ENCODE results near the gene PDE4D. TPM values are rescaled to one million over a fixed set of nuclear protein-coding genes. Genes with fewer than 3 reads are reported as not detected.
"Not testable (repeated sequence)": the region's sequence is repeated elsewhere in the genome, so short reads cannot be mapped to it uniquely, and the experiment has no call there.

PDE4D gene
- total RNA-seq, 2 donors from 2014 or later: 207 to 300 TPM

GRCh38 chr5:59463618-59464166 is 429.8 kb downstream of the PDE4D start:
- H3K27ac Mint-ChIP-seq; H3K4me1 Mint-ChIP-seq; H3K9me3 ChIP-seq (ENCODE audit: control insufficient read depth, low read length, poor library complexity, severe bottlenecking); H3K4me3 Mint-ChIP-seq; DNase-seq; ATAC-seq; H3K36me3 Mint-ChIP-seq (ENCODE audit: low read depth): not testable (repeated sequence)
- peaks cover 12% of the 10 kb centered on the region for H3K27me3 Mint-ChIP-seq

DNA sequence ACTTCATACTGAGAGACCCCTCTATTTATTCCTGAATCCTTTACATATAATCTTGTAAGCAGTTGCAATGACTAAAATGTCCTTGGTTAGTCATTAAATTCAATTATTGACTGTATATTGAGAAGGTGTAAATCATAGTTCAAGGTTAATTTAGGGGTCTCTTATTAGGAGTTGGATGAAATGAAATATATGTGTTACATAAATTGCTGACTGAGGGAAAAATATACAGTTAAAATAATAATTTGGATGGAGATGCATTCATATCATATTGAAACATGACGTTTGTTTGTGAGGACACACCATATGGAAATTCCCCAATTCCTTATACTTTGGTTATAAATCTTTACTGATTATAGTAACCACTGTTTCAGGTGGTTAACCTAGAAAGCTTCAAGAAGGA is 430.6 kb downstream of the PDE4D start:
- H3K27ac Mint-ChIP-seq: no peak overlapping the region
- no peak for ATAC-seq
- H3K27me3 Mint-ChIP-seq: peaks cover 12% of the 10 kb centered on the region
- H3K4me1 Mint-ChIP-seq: no peaks in the 10 kb centered on the region
- no peaks in the 10 kb centered on the region for H3K9me3 ChIP-seq (ENCODE audit: control insufficient read depth, low read length, poor library complexity, severe bottlenecking)
- no peaks in the 10 kb centered on the region for H3K36me3 Mint-ChIP-seq (ENCODE audit: low read depth)
- no peak overlapping the region for H3K4me3 Mint-ChIP-seq
- DNase-seq: no peak

- no peaks in the 10 kb centered on the region for H3K36me3 Mint-ChIP-seq (ENCODE audit: low read depth)
These were observed 433.0 kb downstream of the PDE4D start for GRCh38 chr5:59460368-59461153.

DNA sequence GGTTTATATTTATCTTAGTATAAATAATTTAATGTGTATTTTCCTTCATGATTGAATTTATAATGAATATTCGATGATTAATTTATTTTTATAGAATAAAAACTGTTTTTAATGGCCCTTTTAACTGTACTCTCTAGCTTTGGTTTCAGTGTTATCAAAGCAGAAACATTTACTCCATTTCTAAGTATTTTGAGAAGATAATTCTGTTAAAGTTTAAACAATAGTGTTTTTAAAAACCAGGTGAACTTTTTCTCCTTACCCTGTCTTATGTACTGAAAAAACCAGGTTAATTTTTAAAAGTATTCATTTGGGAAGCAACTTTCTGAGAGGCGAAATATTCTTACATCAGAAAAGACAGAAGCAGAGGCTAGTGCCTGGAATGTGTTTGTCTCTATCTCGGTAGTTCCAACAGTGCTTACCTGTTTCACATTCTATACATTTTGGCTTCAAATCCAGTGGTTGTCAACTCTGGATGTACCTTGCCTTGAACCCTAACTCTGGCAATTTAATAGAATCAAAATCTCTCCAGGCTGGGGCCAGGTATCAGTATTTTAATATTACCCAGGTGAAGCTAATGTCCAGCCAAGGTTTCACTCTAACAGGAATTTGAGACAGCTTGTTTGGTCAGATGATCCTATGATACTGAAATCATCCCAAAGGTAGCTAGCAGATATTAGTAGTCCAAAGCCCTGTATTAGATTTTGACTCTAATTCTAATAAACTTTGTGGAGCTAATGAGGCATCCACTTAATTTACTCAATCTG is 434.4 kb downstream of the PDE4D start:
- H3K36me3 Mint-ChIP-seq (ENCODE audit: low read depth): no peaks in the 10 kb centered on the region
- ATAC-seq (no peak), DNase-seq (no peak)
- no peaks in the 10 kb centered on the region for H3K9me3 ChIP-seq (ENCODE audit: control insufficient read depth, low read length, poor library complexity, severe bottlenecking)
- no peaks in the 10 kb centered on the region for H3K4me1 Mint-ChIP-seq
- no peak overlapping the region for H3K27ac Mint-ChIP-seq
- peaks cover 11% of the 10 kb centered on the region for H3K27me3 Mint-ChIP-seq
- H3K4me3 Mint-ChIP-seq: no peak overlapping the region

More at GRCh38 chr5:59460368-59461153, 433.0 kb downstream of the PDE4D start:
- H3K4me3 Mint-ChIP-seq: no peak overlapping the region
- H3K4me1 Mint-ChIP-seq: no peaks in the 10 kb centered on the region
- no peaks in the 10 kb centered on the region for H3K9me3 ChIP-seq (ENCODE audit: control insufficient read depth, low read length, poor library complexity, severe bottlenecking)
- DNase-seq: no peak
- peaks cover 11% of the 10 kb centered on the region for H3K27me3 Mint-ChIP-seq
- no peak for ATAC-seq
- no peak overlapping the region for H3K27ac Mint-ChIP-seq

DNA sequence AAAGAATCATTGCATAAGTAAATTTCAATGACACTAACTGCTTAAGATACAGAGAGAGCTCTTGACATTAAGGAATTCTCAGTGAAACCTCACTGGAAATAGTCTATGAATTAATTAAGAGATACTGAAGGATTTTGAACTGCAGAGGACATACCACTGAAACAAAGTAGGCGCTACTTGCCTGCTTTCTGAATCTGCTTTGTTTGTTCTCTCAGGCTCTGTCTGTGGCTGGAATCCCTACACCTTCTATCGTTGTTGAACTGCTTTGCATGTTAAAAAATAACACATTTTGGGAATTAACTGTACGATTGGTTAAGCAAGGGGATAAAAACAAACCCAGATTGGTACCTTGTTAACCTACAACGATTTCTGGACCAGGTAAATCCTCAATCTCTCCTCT is 435.2 kb downstream of the PDE4D start:
- Mint-ChIP-seq H3K27me3 (peaks cover 11% of the 10 kb centered on the region), H3K4me3 (no peak overlapping the region), H3K27ac (no peak overlapping the region), H3K4me1 (no peaks in the 10 kb centered on the region), H3K36me3 (ENCODE audit: low read depth) (no peaks in the 10 kb centered on the region)
- no peak for ATAC-seq
- H3K9me3 ChIP-seq (ENCODE audit: control insufficient read depth, low read length, poor library complexity, severe bottlenecking): no peaks in the 10 kb centered on the region
- no peak for DNase-seq

GRCh38 chr5:59449905-59450644 is 443.5 kb downstream of the PDE4D start:
- ATAC-seq (no peak), DNase-seq (no peak)
- Mint-ChIP-seq H3K4me3 (no peak overlapping the region), H3K27me3 (no peaks in the 10 kb centered on the region), H3K36me3 (ENCODE audit: low read depth) (no peaks in the 10 kb centered on the region), H3K27ac (no peak overlapping the region), H3K4me1 (no peaks in the 10 kb centered on the region)
- H3K9me3 ChIP-seq (ENCODE audit: control insufficient read depth, low read length, poor library complexity, severe bottlenecking): no peaks in the 10 kb centered on the region

GRCh38 chr5:59446356-59446755 is 447.2 kb downstream of the PDE4D start:
- Mint-ChIP-seq H3K27me3 (peaks cover 9% of the 10 kb centered on the region), H3K4me3 (no peak overlapping the region), H3K4me1 (no peaks in the 10 kb centered on the region), H3K36me3 (ENCODE audit: low read depth) (no peaks in the 10 kb centered on the region), H3K27ac (no peak overlapping the region)
- no peak for ATAC-seq
- no peak for DNase-seq
- no peaks in the 10 kb centered on the region for H3K9me3 ChIP-seq (ENCODE audit: control insufficient read depth, low read length, poor library complexity, severe bottlenecking)

DNA sequence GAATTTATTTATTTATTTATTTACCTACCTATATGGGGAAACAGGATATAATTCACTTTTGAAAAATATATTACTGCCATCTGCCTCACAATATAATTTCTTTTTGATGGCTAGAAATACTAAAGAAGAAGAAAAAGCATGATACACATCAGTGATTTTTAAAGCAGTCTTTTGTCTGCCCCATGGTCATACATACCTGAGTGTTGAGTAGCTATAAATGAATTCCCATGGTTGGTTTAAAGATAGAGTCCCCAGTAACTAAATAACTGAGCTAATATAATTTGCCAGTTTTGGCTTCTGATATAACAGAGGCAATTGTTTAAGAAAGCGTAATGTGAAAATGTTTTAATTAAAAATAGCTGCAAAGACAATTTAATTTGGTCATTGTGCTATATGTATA is 447.8 kb downstream of the PDE4D start:
- Mint-ChIP-seq H3K4me1 (no peaks in the 10 kb centered on the region), H3K4me3 (no peak overlapping the region), H3K36me3 (ENCODE audit: low read depth) (no peaks in the 10 kb centered on the region), H3K27ac (no peak overlapping the region), H3K27me3 (peaks cover 9% of the 10 kb centered on the region)
- DNase-seq (no peak), ATAC-seq (no peak)
- no peaks in the 10 kb centered on the region for H3K9me3 ChIP-seq (ENCODE audit: control insufficient read depth, low read length, poor library complexity, severe bottlenecking)

DNA sequence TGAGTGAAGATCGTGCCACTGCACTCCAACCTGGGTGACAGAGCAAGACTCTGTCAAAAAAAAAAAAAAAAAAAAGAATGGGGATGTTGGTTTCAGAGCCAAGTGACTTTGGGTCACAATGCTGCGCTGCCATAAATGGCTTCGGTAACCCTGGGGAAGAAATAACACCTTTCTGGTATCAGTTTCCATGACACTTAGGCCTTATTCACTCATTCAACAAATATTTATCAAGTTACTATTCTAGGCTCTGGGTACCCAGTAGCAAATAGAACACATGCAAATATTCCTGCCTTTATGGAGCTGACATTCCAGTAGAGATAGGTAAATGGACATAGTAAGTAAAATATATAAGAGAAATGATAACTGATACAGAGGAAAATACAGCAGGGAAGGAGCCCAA is 454.2 kb downstream of the PDE4D start:
- DNase-seq: no peak
- H3K4me3 Mint-ChIP-seq: no peak overlapping the region
- no peaks in the 10 kb centered on the region for H3K4me1 Mint-ChIP-seq
- H3K27ac Mint-ChIP-seq: no peak overlapping the region
- H3K9me3 ChIP-seq (ENCODE audit: control insufficient read depth, low read length, poor library complexity, severe bottlenecking): no peaks in the 10 kb centered on the region
- ATAC-seq: no peak
- H3K36me3 Mint-ChIP-seq (ENCODE audit: low read depth): no peaks in the 10 kb centered on the region
- H3K27me3 Mint-ChIP-seq: peaks cover 21% of the 10 kb centered on the region

DNA sequence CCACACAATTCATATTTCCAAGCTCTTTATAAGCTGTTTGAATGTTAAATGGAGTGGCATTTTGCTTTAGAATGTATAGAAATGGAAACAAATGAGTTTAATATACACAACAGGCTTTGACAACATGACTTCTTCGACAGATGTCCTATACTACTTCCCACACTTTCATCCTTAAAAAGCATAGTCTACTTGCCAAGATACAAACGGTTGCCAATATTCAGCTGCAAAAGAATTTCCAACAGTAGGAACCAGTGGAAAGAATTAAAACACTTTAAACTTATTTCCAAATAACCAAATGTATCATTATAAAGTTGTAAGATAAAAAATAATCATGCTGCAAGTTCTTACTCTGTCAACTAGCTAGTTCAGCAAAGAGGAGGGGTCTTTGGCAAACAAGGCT is 456.4 kb downstream of the PDE4D start:
- no peaks in the 10 kb centered on the region for H3K36me3 Mint-ChIP-seq (ENCODE audit: low read depth)
- peaks cover 12% of the 10 kb centered on the region for H3K27me3 Mint-ChIP-seq
- H3K4me1 Mint-ChIP-seq: no peaks in the 10 kb centered on the region
- H3K9me3 ChIP-seq (ENCODE audit: control insufficient read depth, low read length, poor library complexity, severe bottlenecking): no peaks in the 10 kb centered on the region
- DNase-seq: no peak
- H3K4me3 Mint-ChIP-seq: no peak overlapping the region
- H3K27ac Mint-ChIP-seq: no peak overlapping the region
- ATAC-seq: no peak

GRCh38 chr5:59436364-59437148 is 457.0 kb downstream of the PDE4D start:
- no peaks in the 10 kb centered on the region for H3K36me3 Mint-ChIP-seq (ENCODE audit: low read depth)
- no peak overlapping the region for H3K27ac Mint-ChIP-seq
- DNase-seq (no peak), ATAC-seq (no peak)
- no peaks in the 10 kb centered on the region for H3K4me1 Mint-ChIP-seq
- H3K9me3 ChIP-seq (ENCODE audit: control insufficient read depth, low read length, poor library complexity, severe bottlenecking): no peaks in the 10 kb centered on the region
- peaks cover 15% of the 10 kb centered on the region for H3K27me3 Mint-ChIP-seq
- H3K4me3 Mint-ChIP-seq: no peak overlapping the region

- H3K4me3 Mint-ChIP-seq: no peak overlapping the region
- no peaks in the 10 kb centered on the region for H3K9me3 ChIP-seq (ENCODE audit: control insufficient read depth, low read length, poor library complexity, severe bottlenecking)
- peaks cover 19% of the 10 kb centered on the region for H3K27me3 Mint-ChIP-seq
- no peak overlapping the region for H3K27ac Mint-ChIP-seq
- DNase-seq: no peak
- H3K4me1 Mint-ChIP-seq: no peaks in the 10 kb centered on the region
- no peak for ATAC-seq
- H3K36me3 Mint-ChIP-seq (ENCODE audit: low read depth): no peaks in the 10 kb centered on the region
These were observed 460.4 kb downstream of the PDE4D start for GRCh38 chr5:59433174-59433573.
